Keratinocyte (primary cell): ENCODE data around the gene ULK4. TPM values are rescaled to one million over a fixed set of nuclear protein-coding genes. Genes with fewer than 3 reads are reported as not detected.

Experiments used
- DNase-seq: peaks from one replicate; pipeline ENCODE4 v3.0.0-alpha.2; 2011; ENCODE audit warnings: low read depth, missing footprints, low spot score
- FAIRE-seq: peaks from 2 replicates; lab custom pipeline; 2011; peaks lifted over from hg19 to GRCh38; lab: Jason Lieb, UNC
- H2AFZ ChIP-seq: 2 replicates; pipeline ENCODE4 v1.6.0; 2012; ENCODE audit warnings: low read length, control low read depth, inconsistent platforms; ENCODE audit not compliant: control insufficient read depth
- H3K27ac ChIP-seq: 2 replicates; pipeline ENCODE4 v1.5.1; 2011; ENCODE audit warnings: low read length; ENCODE audit not compliant: control insufficient read depth, insufficient read depth
- H3K27me3 ChIP-seq: 3 replicates; pipeline ENCODE4 v1.6.0; 2011; ENCODE audit warnings: low read length; ENCODE audit not compliant: control insufficient read depth, insufficient read depth; ENCODE audit errors: extremely low read depth
- H3K36me3 ChIP-seq, 2 experiments: 2 replicates in 1 of 2; 3 replicates in 1 of 2; pipeline ENCODE4 v1.5.1; 2011; ENCODE audit warnings: low read length in 2 of 2, mild to moderate bottlenecking in 1 of 2; ENCODE audit not compliant: control insufficient read depth in 2 of 2, insufficient read depth in 2 of 2; ENCODE audit errors: extremely low read depth in 1 of 2
- H3K4me1 ChIP-seq: 3 replicates; pipeline ENCODE4 v1.5.1; 2011; ENCODE audit warnings: low read length; ENCODE audit not compliant: control insufficient read depth, insufficient read depth; ENCODE audit errors: extremely low read depth
- H3K4me2 ChIP-seq: 3 replicates; pipeline ENCODE4 v1.6.0; 2011; ENCODE audit warnings: low read depth, low read length; ENCODE audit not compliant: control insufficient read depth, insufficient read depth; ENCODE audit errors: extremely low read depth
- H3K4me3 ChIP-seq, 3 experiments: fragments of 200-600 bp in 1 of 3; sonication (generic) in 1 of 3; 2 replicates in 2 of 3; 3 replicates in 1 of 3; pipeline ENCODE4 v1.5.1; 2011 to 2016; ENCODE audit warnings: low read length in 3 of 3, mild to moderate bottlenecking in 3 of 3, control low read depth in 2 of 3, inconsistent platforms in 1 of 3, low read depth in 1 of 3, mixed read lengths in 1 of 3, mixed run types in 1 of 3, moderate library complexity in 1 of 3; ENCODE audit not compliant: control insufficient read depth in 2 of 3, insufficient read depth in 2 of 3; ENCODE audit errors: extremely low read depth in 1 of 3
- H3K79me2 ChIP-seq: 2 replicates; pipeline ENCODE4 v1.6.0; 2012; ENCODE audit warnings: low read length; ENCODE audit not compliant: control insufficient read depth, insufficient read depth
- H3K9ac ChIP-seq: 3 replicates; pipeline ENCODE4 v1.6.0; 2011; ENCODE audit warnings: low read length; ENCODE audit not compliant: control insufficient read depth, insufficient read depth; ENCODE audit errors: extremely low read depth
- H3K9me1 ChIP-seq: 3 replicates; pipeline ENCODE4 v1.6.0; 2011; ENCODE audit warnings: low read length; ENCODE audit not compliant: control insufficient read depth, insufficient read depth; ENCODE audit errors: extremely low read depth
- H3K9me3 ChIP-seq: 2 replicates; pipeline ENCODE4 v1.5.1; 2012; ENCODE audit warnings: low read depth, low read length; ENCODE audit not compliant: control insufficient read depth
- H4K20me1 ChIP-seq: 3 replicates; pipeline ENCODE4 v1.6.0; 2011; ENCODE audit warnings: low read length; ENCODE audit not compliant: control insufficient read depth, insufficient read depth; ENCODE audit errors: extremely low read depth
- EZH2 ChIP-seq: IDR thresholded peaks from one replicate; pipeline ENCODE4 v1.6.1; 2012; ENCODE audit warnings: inconsistent platforms, mild to moderate bottlenecking, low read length, moderate library complexity
- dilution Hi-C: fragments of 300-500 bp; cut with MboI; formaldehyde crosslinking; loops from one replicate; pipeline ENCODE4 v1.7.0; 2020; ENCODE audit warnings: low sequenced_read_pairs; ENCODE audit not compliant: extremely low pct_ligation_motif_present
- polyA plus RNA-seq, 5 experiments: library from polyadenylated mRNA; depleted of rRNA in 3 of 5; stranded (reverse) in 3 of 5; stranded (forward) in 1 of 5; unstranded in 1 of 5; fragments of >200 nt; gene quantifications; 1 replicate in 1 of 5; 2 replicates in 3 of 5; 3 replicates in 1 of 5; pipeline versions ENCODE4 v1.2.1 to v1.2.3, GENCODE V29; 2011 to 2012; ENCODE audit warnings: missing spikeins in 2 of 5, low read depth in 1 of 5, low replicate concordance in 1 of 5
- TF ChIP-seq, protein P1 (sequence below), 3 experiments: IDR thresholded peaks in 1 of 3; conservative IDR thresholded peaks in 1 of 3; optimal IDR thresholded peaks in 1 of 3; 2 replicates in 2 of 3; 3 replicates in 1 of 3; pipeline versions ENCODE3 to v1.5.1; 2011; ENCODE audit warnings: low read length in 3 of 3, mild to moderate bottlenecking in 3 of 3, moderate library complexity in 2 of 3, control low read depth in 1 of 3, inconsistent platforms in 1 of 3; ENCODE audit not compliant: insufficient read depth in 2 of 3; ENCODE audit errors: extremely low read depth in 1 of 3

The ULK4 gene
- polyA plus RNA-seq, 1 donor (not counting 4 experiments of a cell fraction or from before 2014, with no cell fraction given) = 6.1 TPM

DNA sequence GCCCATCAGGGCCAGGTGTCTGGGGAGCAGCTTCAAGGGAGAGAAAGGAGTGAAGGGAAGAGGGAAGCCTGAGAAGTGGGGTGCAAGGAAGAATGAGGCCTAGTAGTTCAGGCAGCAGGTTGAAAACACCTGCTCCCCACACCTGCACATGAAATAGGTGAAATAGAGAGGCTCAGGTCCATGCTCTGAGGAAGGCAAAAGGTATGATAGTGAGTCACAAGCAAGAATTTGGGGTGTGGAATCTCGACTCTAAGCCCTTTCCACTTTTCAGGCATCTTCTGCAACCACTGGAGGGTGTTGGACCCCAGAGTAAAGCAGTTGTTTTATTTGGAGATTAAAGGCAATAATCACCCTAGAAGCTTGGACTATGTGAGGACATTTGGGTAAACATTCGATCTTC lies 605.1 kb downstream of the ULK4 start:
- dilution Hi-C loops = no loop called here
- FAIRE-seq = no peak

GRCh38 chr3:41352510-41352909 lies 609.4 kb downstream of the ULK4 start:
- no peak overlapping the region for H3K9ac ChIP-seq
- H3K4me2 ChIP-seq = no peak overlapping the region
- H3K4me1 ChIP-seq = no peaks in the 10 kb centered on the region
- H3K36me3 ChIP-seq = no peaks in the 10 kb centered on the region
- H3K79me2 ChIP-seq = no peaks in the 10 kb centered on the region
- no peaks in the 10 kb centered on the region for H3K9me1 ChIP-seq
- no peak for TF ChIP-seq EZH2
- TF ChIP-seq, protein P1, sequence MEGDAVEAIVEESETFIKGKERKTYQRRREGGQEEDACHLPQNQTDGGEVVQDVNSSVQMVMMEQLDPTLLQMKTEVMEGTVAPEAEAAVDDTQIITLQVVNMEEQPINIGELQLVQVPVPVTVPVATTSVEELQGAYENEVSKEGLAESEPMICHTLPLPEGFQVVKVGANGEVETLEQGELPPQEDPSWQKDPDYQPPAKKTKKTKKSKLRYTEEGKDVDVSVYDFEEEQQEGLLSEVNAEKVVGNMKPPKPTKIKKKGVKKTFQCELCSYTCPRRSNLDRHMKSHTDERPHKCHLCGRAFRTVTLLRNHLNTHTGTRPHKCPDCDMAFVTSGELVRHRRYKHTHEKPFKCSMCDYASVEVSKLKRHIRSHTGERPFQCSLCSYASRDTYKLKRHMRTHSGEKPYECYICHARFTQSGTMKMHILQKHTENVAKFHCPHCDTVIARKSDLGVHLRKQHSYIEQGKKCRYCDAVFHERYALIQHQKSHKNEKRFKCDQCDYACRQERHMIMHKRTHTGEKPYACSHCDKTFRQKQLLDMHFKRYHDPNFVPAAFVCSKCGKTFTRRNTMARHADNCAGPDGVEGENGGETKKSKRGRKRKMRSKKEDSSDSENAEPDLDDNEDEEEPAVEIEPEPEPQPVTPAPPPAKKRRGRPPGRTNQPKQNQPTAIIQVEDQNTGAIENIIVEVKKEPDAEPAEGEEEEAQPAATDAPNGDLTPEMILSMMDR (optimal IDR thresholded peaks at IDR 0.05 in 1 of 3, IDR thresholded peaks at IDR 0.05 in 1 of 3, conservative IDR thresholded peaks at IDR 0.05 in 1 of 3; ENCODE audit: extremely low read depth in 1 of 3, insufficient read depth in 2 of 3, low read length in 3 of 3) = no peak
- DNase-seq (no peak), FAIRE-seq (no peak)
- H4K20me1 ChIP-seq = no peaks in the 10 kb centered on the region
- H3K9me3 ChIP-seq = no peaks in the 10 kb centered on the region
- no peaks in the 10 kb centered on the region for H3K27me3 ChIP-seq
- no peak overlapping the region for H3K27ac ChIP-seq
- H2AFZ ChIP-seq = no peak overlapping the region
- no peak overlapping the region for H3K4me3 ChIP-seq
- dilution Hi-C loops = no loop called here

More for the DNA sequence above, 605.1 kb downstream of the ULK4 start:
- no peak for DNase-seq
- Histone ChIP-seq H3K9me3 (no peaks in the 10 kb centered on the region), H3K9me1 (no peaks in the 10 kb centered on the region), H3K4me3 (no peak overlapping the region), H3K27ac (no peak overlapping the region), H2AFZ (no peak overlapping the region), H3K36me3 (no peaks in the 10 kb centered on the region), H3K9ac (no peak overlapping the region), H4K20me1 (no peaks in the 10 kb centered on the region), H3K4me2 (no peak overlapping the region), H3K27me3 (no peaks in the 10 kb centered on the region), H3K4me1 (no peaks in the 10 kb centered on the region), H3K79me2 (no peaks in the 10 kb centered on the region)
- TF ChIP-seq, protein P1 (optimal IDR thresholded peaks at IDR 0.05 in 1 of 3, IDR thresholded peaks at IDR 0.05 in 1 of 3, conservative IDR thresholded peaks at IDR 0.05 in 1 of 3; ENCODE audit: extremely low read depth in 1 of 3, insufficient read depth in 2 of 3, low read length in 3 of 3) = no peak
- TF ChIP-seq EZH2 = no peak
